CD8-positive, alpha-beta memory T cell (primary cell): ENCODE results near the gene RTN4R. TPM values are rescaled to one million over a fixed set of nuclear protein-coding genes. Genes with fewer than 3 reads are reported as not detected.
"Not testable (repeated sequence)": the region's sequence is repeated elsewhere in the genome, so short reads cannot be mapped to it uniquely, and the experiment has no call there.

Source experiments
- CTCF ChIA-PET: fragments of 350-600 bp; sonication (Branson Sonifier 250); formaldehyde crosslinking; loops from one replicate; lab custom pipeline; 2021; ENCODE audit warnings: antibody characterized with exemption; lab: Charles Lee
- POLR2A ChIA-PET: fragments of 350-600 bp; sonication (Branson Sonifier 250); formaldehyde crosslinking; loops from one replicate; lab custom pipeline; 2021; ENCODE audit warnings: antibody characterized with exemption; lab: Charles Lee
- DNase-seq, 5 donors: peaks; one replicate each; pipeline versions ENCODE4 v3.0.0 to v3.0.0-alpha.2; 2020 to 2022; ENCODE audit warnings: mixed read lengths in 1 of 5
- H3K27ac ChIP-seq: one replicate; pipeline ENCODE4 v1.7.0; 2013; ENCODE audit warnings: low read depth, mild to moderate bottlenecking, low read length, moderate library complexity
- H3K27me3 ChIP-seq: 2 replicates; pipeline ENCODE4 v1.7.0; 2013; ENCODE audit warnings: low read length, mild to moderate bottlenecking; ENCODE audit not compliant: insufficient read depth, poor library complexity, severe bottlenecking
- H3K36me3 ChIP-seq: 2 replicates; pipeline ENCODE4 v1.7.0; 2013; ENCODE audit warnings: mild to moderate bottlenecking, low read length, moderate library complexity; ENCODE audit not compliant: insufficient read depth
- H3K4me1 ChIP-seq: 2 replicates; pipeline ENCODE4 v1.7.0; 2013; ENCODE audit warnings: mild to moderate bottlenecking, low read length, moderate library complexity; ENCODE audit not compliant: insufficient read depth
- H3K4me3 ChIP-seq: 2 replicates; pipeline ENCODE4 v1.7.0; 2013; ENCODE audit warnings: mild to moderate bottlenecking, low read length
- H3K9me3 ChIP-seq: 2 replicates; pipeline ENCODE4 v1.7.0; 2013; ENCODE audit warnings: mild to moderate bottlenecking, low read length
- H3K27ac Mint-ChIP-seq, 8 donors: one replicate each; pipeline ENCODE4 v1.8.0; 2020 to 2021; ENCODE audit warnings: mixed read lengths in 8 of 8, mild to moderate bottlenecking in 6 of 8, inconsistent platforms in 3 of 8, moderate library complexity in 3 of 8
- H3K27me3 Mint-ChIP-seq, 2 donors: one replicate each; pipeline ENCODE4 v1.8.0; 2020 to 2021; ENCODE audit warnings: mixed read lengths in 2 of 2, mild to moderate bottlenecking in 1 of 2, moderate library complexity in 1 of 2
- H3K36me3 Mint-ChIP-seq, 3 donors: one replicate each; pipeline ENCODE4 v1.8.0; 2020 to 2021; ENCODE audit warnings: mixed read lengths in 3 of 3, inconsistent platforms in 1 of 3, mild to moderate bottlenecking in 1 of 3
- H3K4me1 Mint-ChIP-seq, 3 donors: one replicate each; pipeline ENCODE4 v1.8.0; 2020 to 2021; ENCODE audit warnings: mixed read lengths in 3 of 3, inconsistent platforms in 1 of 3, mild to moderate bottlenecking in 1 of 3
- H3K4me3 Mint-ChIP-seq, 7 donors: one replicate each; pipeline ENCODE4 v1.8.0; 2020 to 2021; ENCODE audit warnings: mixed read lengths in 7 of 7, mild to moderate bottlenecking in 6 of 7, moderate library complexity in 4 of 7, inconsistent platforms in 2 of 7
- H3K9me3 Mint-ChIP-seq, 5 donors: one replicate each; pipeline ENCODE4 v1.8.0; 2020 to 2022; ENCODE audit warnings: mixed read lengths in 5 of 5, mild to moderate bottlenecking in 3 of 5, moderate library complexity in 2 of 5, inconsistent platforms in 1 of 5
- polyA plus RNA-seq: library from polyadenylated mRNA; unstranded; fragments of 300-500 nt; fragmentation: Illumina TruSeq; gene quantifications from one replicate; pipeline ENCODE4 v1.2.3, GENCODE V29; 2021
- total RNA-seq, 2 experiments: library from RNA; stranded (reverse); gene quantifications; one replicate each; pipeline ENCODE4 v1.2.3, GENCODE V29; 2021

Gene RTN4R
- total and polyA plus RNA-seq, 3 experiments from 2014 or later: 1.8 to 6.0 (median 2.7) TPM

DNA sequence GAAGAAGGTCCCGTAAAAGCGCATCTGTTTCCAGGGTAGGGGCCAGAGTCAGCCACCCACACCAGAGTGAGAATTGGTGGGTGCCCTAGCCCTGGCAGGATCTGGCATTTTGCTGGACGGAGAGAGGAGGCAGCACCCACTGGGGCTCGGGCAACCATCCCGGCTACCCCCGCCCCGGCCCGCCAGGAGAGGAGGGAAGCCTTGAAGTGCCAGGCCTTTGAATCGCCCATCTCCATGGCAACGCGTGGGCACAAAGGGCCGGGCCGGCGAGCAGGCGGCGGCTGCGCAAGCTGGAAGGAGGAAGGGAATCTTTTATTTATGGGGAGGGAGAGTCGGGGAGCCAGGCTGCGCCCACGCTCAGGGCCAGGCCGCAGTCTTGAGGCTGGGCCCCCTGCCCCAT is 12.0 kb upstream of the RTN4R start:
- H3K4me3 Mint-ChIP-seq, H3K4me3 ChIP-seq, POLR2A ChIA-PET, H3K4me1 Mint-ChIP-seq, H3K27me3 Mint-ChIP-seq, CTCF ChIA-PET, H3K9me3 ChIP-seq, H3K36me3 ChIP-seq, DNase-seq, H3K27ac ChIP-seq, H3K27me3 ChIP-seq, H3K36me3 Mint-ChIP-seq, H3K27ac Mint-ChIP-seq, H3K9me3 Mint-ChIP-seq, H3K4me1 ChIP-seq: not testable (repeated sequence)

DNA sequence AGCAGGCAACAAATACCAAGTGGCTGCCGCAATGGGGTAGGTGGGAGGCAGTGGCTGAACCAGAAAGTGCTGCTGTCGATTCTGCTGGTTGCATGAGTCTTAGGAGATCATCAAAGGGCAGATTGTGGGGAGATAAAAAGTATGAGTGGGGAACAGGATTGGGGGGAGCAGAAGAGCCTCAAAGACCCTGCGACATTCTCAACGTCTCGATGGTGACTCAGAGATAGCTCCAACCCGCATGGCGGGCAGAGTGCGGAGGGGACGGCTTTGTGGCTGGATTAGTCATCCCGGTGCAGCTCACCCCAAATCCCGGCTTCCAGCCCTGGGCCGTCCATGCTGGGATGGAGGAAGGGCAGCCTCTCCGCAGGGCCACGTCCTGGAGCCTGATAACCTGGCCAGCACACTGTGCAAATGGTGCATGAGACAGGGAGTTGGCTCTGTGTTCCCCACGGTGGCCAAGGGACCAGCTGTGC is 11.6 kb upstream of the RTN4R start:
- no peaks in the 10 kb centered on the region for H3K9me3 ChIP-seq
- H3K4me3 ChIP-seq: no peak overlapping the region
- Mint-ChIP-seq H3K9me3 (no peaks in the 10 kb centered on the region), H3K27ac (no peak overlapping the region), H3K36me3 (no peaks in the 10 kb centered on the region), H3K4me1 (peaks cover 0 to 3% (median 2%) of the 10 kb centered on the region in 3 donors), H3K4me3 (no peak overlapping the region), H3K27me3 (peaks cover 2 to 3% of the 10 kb centered on the region in 2 donors)
- no peaks in the 10 kb centered on the region for H3K27me3 ChIP-seq
- H3K36me3 ChIP-seq: no peaks in the 10 kb centered on the region
- no peaks in the 10 kb centered on the region for H3K4me1 ChIP-seq
- ChIA-PET CTCF (no interaction called here), POLR2A (no interaction called here)
- H3K27ac ChIP-seq: no peak overlapping the region
- no peak for DNase-seq

DNA sequence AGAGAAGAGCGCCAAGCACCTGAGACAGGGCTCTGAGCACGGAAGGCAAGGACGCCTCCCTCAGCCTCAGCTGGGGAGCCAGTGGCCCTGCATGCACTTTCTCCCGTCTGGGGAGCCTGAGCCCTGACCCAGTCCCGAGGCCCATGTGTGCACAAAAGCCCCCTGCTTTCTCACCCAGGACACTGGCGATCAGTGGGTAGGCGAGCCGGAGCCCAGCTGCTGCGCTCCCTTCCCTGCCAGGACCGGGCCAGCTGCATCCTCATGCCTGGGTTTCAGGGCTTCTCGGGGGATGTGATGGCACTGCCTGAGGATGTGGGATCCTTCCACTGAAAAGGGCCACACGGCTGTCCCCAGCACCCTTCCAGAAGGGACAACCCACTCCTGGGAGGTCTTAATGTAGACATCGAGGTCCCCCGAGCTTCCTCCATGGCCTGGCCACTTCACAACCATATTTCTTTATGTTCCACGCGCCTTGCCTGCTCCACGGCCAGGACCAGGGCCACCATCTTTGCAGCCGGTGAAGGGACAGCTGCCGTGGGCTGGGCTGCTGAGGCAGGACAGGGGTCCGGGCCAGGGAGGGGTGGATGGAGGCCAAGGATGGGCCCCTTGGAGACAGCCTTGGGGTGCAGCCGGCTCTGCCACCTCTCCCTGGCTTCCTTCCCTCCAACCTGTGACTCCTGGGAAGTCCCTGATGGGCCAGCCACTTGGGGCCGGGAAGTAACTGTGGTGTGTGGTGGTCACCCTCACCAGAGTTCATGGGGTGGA is 10.8 kb upstream of the RTN4R start:
- H3K36me3 ChIP-seq, H3K4me1 Mint-ChIP-seq, POLR2A ChIA-PET, H3K4me1 ChIP-seq, H3K9me3 ChIP-seq, H3K9me3 Mint-ChIP-seq, H3K4me3 Mint-ChIP-seq, H3K27ac Mint-ChIP-seq, H3K36me3 Mint-ChIP-seq, DNase-seq, H3K4me3 ChIP-seq, H3K27ac ChIP-seq, H3K27me3 ChIP-seq, H3K27me3 Mint-ChIP-seq, CTCF ChIA-PET: not testable (repeated sequence)

DNA sequence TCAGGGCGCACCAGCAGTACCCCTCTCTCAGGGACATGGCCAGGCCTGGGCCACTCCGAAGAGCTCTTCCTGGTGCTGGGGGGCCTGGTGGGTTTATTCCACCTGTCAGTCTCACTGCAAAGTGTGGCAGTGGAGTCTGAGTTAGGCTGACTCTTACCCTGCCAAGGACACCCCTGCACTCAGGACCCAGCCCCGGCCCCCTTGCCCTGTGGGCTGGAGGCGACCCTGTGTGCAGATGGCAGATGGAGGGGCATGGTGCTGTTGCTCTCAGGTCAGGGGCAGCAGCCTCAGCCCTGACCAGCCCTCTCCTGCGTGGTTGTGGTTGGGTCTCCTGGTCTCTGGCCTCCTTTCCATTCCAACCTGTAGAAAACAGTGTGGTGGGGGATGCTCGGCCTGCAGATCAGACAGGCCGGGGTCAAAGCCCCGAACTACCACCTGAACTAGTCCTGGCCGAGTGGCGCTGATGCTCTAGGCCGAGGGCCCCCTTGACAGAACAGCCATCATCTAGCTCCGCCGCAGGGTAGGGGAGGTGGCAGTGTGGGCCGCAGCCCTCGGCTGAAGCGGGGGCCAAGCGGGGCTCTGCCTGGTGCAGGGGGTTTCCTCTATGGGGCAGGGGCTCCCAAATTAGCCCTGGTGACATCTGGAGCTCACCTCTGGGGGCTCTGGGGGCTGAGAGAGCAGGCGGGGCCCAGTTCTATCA is 10.0 kb upstream of the RTN4R start:
- H3K27ac ChIP-seq, H3K27me3 Mint-ChIP-seq, H3K9me3 Mint-ChIP-seq, H3K4me1 Mint-ChIP-seq, DNase-seq, H3K36me3 ChIP-seq, H3K36me3 Mint-ChIP-seq, H3K9me3 ChIP-seq, H3K4me1 ChIP-seq, POLR2A ChIA-PET, CTCF ChIA-PET, H3K4me3 ChIP-seq, H3K27me3 ChIP-seq, H3K4me3 Mint-ChIP-seq: not testable (repeated sequence)
- peak overlapping the region in 1 of 8 donors; percentile 17 for H3K27ac Mint-ChIP-seq

DNA sequence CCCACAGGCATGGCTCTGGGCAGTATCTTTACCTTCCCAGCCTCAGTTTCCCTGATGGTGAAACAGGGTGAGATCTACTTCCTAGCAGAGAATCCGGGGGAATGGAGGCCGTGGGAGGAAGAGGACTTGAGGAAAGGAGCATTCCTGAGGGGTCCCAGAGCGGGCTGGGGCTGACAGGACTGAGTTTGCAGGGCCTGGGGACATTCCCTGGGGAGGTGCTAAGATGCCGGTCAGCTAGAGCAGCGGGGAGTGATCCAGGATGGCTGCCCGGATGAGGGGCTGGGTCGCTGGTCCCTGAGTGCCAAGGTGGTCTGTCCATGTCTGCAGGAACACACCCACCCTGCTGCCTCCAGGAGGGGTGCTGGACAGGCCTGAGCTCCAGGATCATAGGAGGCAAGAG is 8.3 kb upstream of the RTN4R start:
- H3K27ac Mint-ChIP-seq: peak overlapping the region in 1 of 8 donors; percentile 8
- H3K9me3 Mint-ChIP-seq: no peaks in the 10 kb centered on the region
- CTCF ChIA-PET: no interaction called here

DNA sequence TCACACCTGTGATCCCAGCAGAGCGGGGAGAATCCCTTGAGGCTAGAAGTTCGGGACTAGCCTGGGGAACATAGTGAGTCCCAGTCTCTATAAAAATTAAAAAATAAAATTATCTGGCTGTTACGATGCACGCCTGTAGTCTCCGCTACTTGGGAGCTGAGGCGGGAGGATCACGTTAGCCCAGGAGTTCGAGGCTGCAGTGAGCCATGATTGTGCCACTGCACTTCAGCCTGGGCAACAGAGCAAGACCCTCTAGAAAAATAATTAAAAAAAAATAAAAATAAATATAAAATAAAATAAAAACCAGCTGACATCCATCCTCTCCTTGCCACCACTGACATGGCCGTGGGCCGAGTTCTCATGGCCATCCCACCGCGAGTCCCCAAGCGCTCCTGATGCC is 7.7 kb upstream of the RTN4R start:
- no peak overlapping the region for H3K4me3 Mint-ChIP-seq
- H3K4me3 ChIP-seq: no peak overlapping the region
- no peak overlapping the region for H3K27ac Mint-ChIP-seq
- no peaks in the 10 kb centered on the region for H3K4me1 ChIP-seq
- no peaks in the 10 kb centered on the region for H3K36me3 ChIP-seq
- peaks cover 0 to 3% of the 10 kb centered on the region in 2 donors for H3K27me3 Mint-ChIP-seq
- CTCF ChIA-PET: no interaction called here
- H3K27me3 ChIP-seq: no peaks in the 10 kb centered on the region
- H3K27ac ChIP-seq: no peak overlapping the region
- POLR2A ChIA-PET: no interaction called here
- H3K4me1 Mint-ChIP-seq: peaks cover 0 to 3% (median 2%) of the 10 kb centered on the region in 3 donors
- no peaks in the 10 kb centered on the region for H3K9me3 ChIP-seq
- no peaks in the 10 kb centered on the region for H3K36me3 Mint-ChIP-seq
- no peak for DNase-seq
- no peaks in the 10 kb centered on the region for H3K9me3 Mint-ChIP-seq

More for the DNA sequence above, 8.3 kb upstream of the RTN4R start:
- no peaks in the 10 kb centered on the region for H3K36me3 Mint-ChIP-seq
- no peaks in the 10 kb centered on the region for H3K36me3 ChIP-seq
- H3K27me3 Mint-ChIP-seq: peaks cover 2 to 3% of the 10 kb centered on the region in 2 donors
- no peak for DNase-seq
- H3K27me3 ChIP-seq: no peaks in the 10 kb centered on the region
- no peaks in the 10 kb centered on the region for H3K4me1 ChIP-seq
- H3K4me3 ChIP-seq: no peak overlapping the region
- peaks cover 0 to 3% (median 2%) of the 10 kb centered on the region in 3 donors for H3K4me1 Mint-ChIP-seq
- no peak overlapping the region for H3K4me3 Mint-ChIP-seq
- H3K27ac ChIP-seq: no peak overlapping the region
- POLR2A ChIA-PET: no interaction called here
- no peaks in the 10 kb centered on the region for H3K9me3 ChIP-seq

DNA sequence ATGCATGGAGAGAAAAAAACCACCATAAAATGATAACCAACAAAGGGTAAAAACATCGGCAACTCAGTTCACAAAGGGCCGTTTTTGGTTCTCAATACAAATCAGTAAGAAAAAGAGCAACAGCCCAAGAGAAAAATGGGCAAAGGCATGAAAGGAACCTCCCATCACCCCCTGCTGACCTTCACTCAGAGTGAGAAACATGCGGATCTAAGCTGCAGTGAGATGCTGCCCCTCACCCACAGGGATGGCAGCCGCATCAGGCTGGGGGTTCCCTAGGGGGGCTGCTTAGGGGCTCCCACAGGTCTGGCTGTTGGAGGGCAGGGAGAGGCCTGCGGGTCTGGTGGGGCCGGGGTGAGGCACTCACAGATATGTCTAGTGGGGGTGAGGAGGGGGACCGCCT is 7.2 kb upstream of the RTN4R start:
- H3K9me3 Mint-ChIP-seq: not testable (repeated sequence)

DNA sequence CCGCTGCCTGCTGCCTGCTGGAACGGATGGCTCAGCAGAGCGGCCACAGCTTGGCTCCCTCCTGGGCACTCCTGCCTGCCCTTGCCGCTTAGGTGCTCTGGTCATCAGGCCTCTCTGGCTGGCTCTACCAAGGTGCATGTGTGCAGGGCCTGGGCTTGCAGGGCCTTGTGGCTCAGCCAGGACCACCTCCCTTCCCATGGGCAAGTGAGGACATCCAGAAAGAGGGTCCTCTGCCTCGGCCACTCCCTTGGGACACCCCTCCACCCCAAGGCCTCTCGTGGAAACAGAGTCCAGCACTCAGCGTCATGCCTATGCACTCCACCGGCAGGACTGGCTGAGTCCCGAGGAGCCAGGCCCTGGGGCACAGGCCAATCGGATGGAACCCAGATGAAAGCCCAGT is 6.3 kb upstream of the RTN4R start:
- H3K9me3 ChIP-seq, H3K27ac ChIP-seq, H3K4me3 ChIP-seq, H3K4me1 Mint-ChIP-seq, POLR2A ChIA-PET, CTCF ChIA-PET, H3K27me3 ChIP-seq, H3K36me3 ChIP-seq, H3K9me3 Mint-ChIP-seq, H3K4me1 ChIP-seq, H3K4me3 Mint-ChIP-seq, H3K27ac Mint-ChIP-seq, H3K27me3 Mint-ChIP-seq, H3K36me3 Mint-ChIP-seq, DNase-seq: not testable (repeated sequence)

More for the DNA sequence above, 7.2 kb upstream of the RTN4R start:
- DNase-seq, H3K4me1 Mint-ChIP-seq, H3K27me3 ChIP-seq, H3K36me3 Mint-ChIP-seq, H3K27me3 Mint-ChIP-seq, H3K36me3 ChIP-seq, POLR2A ChIA-PET, CTCF ChIA-PET, H3K27ac ChIP-seq, H3K4me3 Mint-ChIP-seq, H3K4me1 ChIP-seq, H3K27ac Mint-ChIP-seq, H3K9me3 ChIP-seq, H3K4me3 ChIP-seq: not testable (repeated sequence)
